Tibial artery (tissue), 4 donors: ENCODE measurements around the gene TRIP12.
A peak's percentile ranks its signal among the peaks of the same experiment; 100 is the strongest.

ENCODE experiments used
- DNase-seq, 2 donors: peaks; one replicate each; pipeline ENCODE4 v3.0.0-alpha.2; 2019
- H3K27ac ChIP-seq, 2 donors: fragments of 200-600 bp; sonication (generic) in 1 of 2; 1 replicate in 1 of 2; 2 replicates in 1 of 2; pipeline ENCODE4 v1.5.1; 2018 to 2019; ENCODE audit warnings: mild to moderate bottlenecking in 1 of 2
- H3K27me3 ChIP-seq, 2 donors: fragments of 200-600 bp; sonication (generic) in 1 of 2; one replicate each; pipeline versions ENCODE4 v1.5.1 to v1.6.0; 2016 to 2019
- H3K36me3 ChIP-seq, 3 donors: fragments of 200-600 bp; sonication (generic) in 2 of 3; one replicate each; pipeline ENCODE4 v1.5.1; 2016 to 2019; ENCODE audit warnings: mild to moderate bottlenecking in 2 of 3
- H3K4me1 ChIP-seq, 4 donors: fragments of 200-600 bp; sonication (generic) in 2 of 4; 1 replicate in 3 of 4; 2 replicates in 1 of 4; pipeline ENCODE4 v1.5.1; 2016 to 2019
- H3K4me3 ChIP-seq, 2 donors: fragments of 200-600 bp; sonication (generic) in 1 of 2; 1 replicate in 1 of 2; 2 replicates in 1 of 2; pipeline ENCODE4 v1.5.1; 2018 to 2019; ENCODE audit warnings: mild to moderate bottlenecking in 2 of 2
- H3K9me3 ChIP-seq, 3 donors: fragments of 200-600 bp; sonication (generic) in 1 of 3; one replicate each; pipeline ENCODE4 v1.5.1; 2016 to 2019
- intact Hi-C: fragments of 100-400 bp; cut with DNase I; formaldehyde crosslinking; loops from one replicate; pipeline ENCODE4 v1.15.0; 2023; ENCODE audit warnings: low total_unique reads
- TF ChIP-seq, protein P1 (sequence below), 2 experiments: fragments of 200-600 bp in 1 of 2; fragments of 450-650 bp in 1 of 2; IDR thresholded peaks; one replicate each; pipeline ENCODE4 v1.5.1; 2017 to 2019; ENCODE audit warnings: antibody characterized with exemption in 2 of 2, mild to moderate bottlenecking in 1 of 2, moderate library complexity in 1 of 2

TRIP12 gene

DNA sequence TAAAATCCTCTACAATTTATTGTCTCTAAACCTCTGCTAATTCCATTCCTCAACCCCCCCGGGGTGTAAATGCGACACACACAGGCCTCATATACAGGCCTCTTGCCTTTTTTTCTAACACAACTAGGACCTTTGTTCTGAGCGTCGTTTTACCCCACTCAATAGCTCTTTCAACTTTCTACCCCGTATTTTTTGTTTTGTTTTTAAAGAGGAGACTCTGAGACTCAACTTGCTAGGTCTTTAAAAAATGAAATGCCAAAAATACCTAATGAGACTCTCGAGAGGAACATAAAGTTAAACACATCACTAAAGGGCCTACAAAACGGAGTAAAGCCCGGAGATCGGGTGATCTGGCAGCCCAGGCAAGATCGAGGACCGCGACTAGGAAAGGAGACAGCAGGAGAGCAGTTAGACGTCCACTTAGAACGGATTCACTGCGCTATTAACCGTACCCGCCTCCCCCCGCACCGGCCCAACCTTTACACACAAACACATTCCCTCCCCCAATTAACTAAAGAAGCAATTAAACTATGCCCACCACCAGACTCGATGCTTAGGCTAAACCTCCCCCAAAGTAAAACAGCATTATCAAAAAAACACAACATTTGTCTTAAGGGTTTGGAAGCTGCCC is 1.7 kb downstream of the TRIP12 start:
- TF ChIP-seq, protein P1, sequence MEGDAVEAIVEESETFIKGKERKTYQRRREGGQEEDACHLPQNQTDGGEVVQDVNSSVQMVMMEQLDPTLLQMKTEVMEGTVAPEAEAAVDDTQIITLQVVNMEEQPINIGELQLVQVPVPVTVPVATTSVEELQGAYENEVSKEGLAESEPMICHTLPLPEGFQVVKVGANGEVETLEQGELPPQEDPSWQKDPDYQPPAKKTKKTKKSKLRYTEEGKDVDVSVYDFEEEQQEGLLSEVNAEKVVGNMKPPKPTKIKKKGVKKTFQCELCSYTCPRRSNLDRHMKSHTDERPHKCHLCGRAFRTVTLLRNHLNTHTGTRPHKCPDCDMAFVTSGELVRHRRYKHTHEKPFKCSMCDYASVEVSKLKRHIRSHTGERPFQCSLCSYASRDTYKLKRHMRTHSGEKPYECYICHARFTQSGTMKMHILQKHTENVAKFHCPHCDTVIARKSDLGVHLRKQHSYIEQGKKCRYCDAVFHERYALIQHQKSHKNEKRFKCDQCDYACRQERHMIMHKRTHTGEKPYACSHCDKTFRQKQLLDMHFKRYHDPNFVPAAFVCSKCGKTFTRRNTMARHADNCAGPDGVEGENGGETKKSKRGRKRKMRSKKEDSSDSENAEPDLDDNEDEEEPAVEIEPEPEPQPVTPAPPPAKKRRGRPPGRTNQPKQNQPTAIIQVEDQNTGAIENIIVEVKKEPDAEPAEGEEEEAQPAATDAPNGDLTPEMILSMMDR (IDR thresholded peaks at IDR 0.05), result no peak
- no peak for DNase-seq
- Histone ChIP-seq H3K27me3 (no peaks in the 10 kb centered on the region), H3K36me3 (peaks cover 0 to 7% (median 0%) of the 10 kb centered on the region in 3 donors), H3K4me1 (peaks cover 0 to 39% (median 14%) of the 10 kb centered on the region in 4 donors), H3K9me3 (no peaks in the 10 kb centered on the region), H3K27ac (peak overlapping the region; percentile 97 to 99), H3K4me3 (peak overlapping the region; percentile 89 to 97)
- intact Hi-C loops, result loop anchor here (10.0 kb wide), 1 partner anchor 125 kb away; no protein-coding TSS in a partner anchor

DNA sequence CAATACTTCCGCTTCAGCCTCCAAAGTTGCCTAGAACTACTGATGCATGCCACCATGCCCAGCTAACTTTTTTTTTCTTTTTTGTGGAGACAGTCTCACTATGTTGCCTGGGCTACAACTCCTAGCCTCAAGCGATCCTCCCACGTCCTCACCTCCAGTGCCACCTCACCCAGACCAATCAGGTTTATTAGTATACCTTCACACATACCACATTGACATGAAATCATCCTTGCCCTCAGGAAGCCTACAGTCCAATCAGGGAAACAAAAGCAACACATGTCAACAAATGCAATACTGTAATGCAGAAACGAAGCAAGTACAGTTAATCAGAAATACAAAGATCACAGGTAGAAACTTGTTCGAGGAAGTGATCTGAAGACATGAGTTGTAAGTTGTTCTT is 4.0 kb downstream of the TRIP12 start:
- Histone ChIP-seq H3K9me3 (no peaks in the 10 kb centered on the region), H3K4me1 (peaks cover 0 to 55% (median 20%) of the 10 kb centered on the region in 4 donors), H3K4me3 (no peak overlapping the region), H3K27me3 (no peaks in the 10 kb centered on the region), H3K27ac (no peak overlapping the region), H3K36me3 (peaks cover 0 to 7% (median 0%) of the 10 kb centered on the region in 3 donors)
- TF ChIP-seq, protein P1 (IDR thresholded peaks at IDR 0.05), result no peak
- no peak for DNase-seq
- intact Hi-C loops, result no loop called here

DNA sequence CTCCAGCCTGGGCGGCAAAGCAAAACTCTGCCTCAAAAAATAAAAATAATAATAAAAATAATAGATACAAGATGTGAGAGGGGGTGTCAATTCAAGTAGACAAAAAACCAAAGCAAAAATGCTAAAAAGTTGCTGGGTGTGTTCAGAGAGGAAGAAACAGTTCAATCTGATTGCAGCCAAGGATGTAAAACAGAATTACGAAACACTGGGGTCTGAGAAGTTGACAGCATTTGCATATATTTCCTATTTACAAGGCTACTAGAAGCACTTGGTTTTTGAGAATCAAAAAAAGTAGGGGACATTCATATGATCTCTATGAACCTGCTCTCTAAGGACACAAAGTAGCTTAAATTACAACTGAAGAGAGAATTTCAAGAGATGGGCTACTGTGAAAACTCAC is 7.6 kb downstream of the TRIP12 start:
- intact Hi-C loops, result no loop called here
- H3K27ac ChIP-seq, result no peak overlapping the region

DNA sequence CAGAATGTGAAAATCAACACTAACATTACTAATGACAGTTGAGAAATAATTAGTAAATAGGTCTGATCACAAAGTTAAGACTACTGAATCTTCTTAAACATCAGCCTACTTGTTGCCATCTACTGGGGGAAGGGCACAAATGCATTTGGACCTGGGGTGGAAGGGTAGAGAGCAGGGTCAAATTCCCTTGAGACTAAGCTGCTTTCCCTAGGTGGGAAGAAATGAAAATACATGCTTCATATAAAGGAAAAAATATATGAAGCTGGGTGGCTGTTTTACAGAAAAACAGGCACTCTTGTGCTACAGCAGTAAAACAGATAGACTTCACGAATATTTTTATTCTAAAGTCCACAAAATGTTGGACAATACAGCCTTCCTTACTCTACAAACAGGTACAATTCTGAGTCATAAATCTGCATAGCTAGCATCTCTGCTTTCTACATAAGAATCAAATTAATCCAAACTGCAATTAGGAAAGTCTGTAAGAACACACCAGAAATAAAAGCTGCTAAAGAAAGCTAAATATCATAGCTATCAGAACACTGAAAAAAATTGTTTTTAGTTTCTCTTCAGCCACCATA is 10.9 kb downstream of the TRIP12 start:
- no peak overlapping the region for H3K27ac ChIP-seq
- H3K4me3 ChIP-seq, result no peak overlapping the region
- TF ChIP-seq, protein P1 (IDR thresholded peaks at IDR 0.05), result peak in 1 of 2 experiments; percentile 5
- DNase-seq, result no peak
- intact Hi-C loops, result no loop called here
- peaks cover 10 to 16% (median 10%) of the 10 kb centered on the region in 3 donors for H3K36me3 ChIP-seq
- no peaks in the 10 kb centered on the region for H3K27me3 ChIP-seq
- no peaks in the 10 kb centered on the region for H3K9me3 ChIP-seq
- peaks cover 0 to 74% (median 22%) of the 10 kb centered on the region in 4 donors for H3K4me1 ChIP-seq

More for the DNA sequence above, 7.6 kb downstream of the TRIP12 start:
- Histone ChIP-seq H3K4me3 (no peak overlapping the region), H3K9me3 (no peaks in the 10 kb centered on the region), H3K4me1 (peaks cover 0 to 78% (median 24%) of the 10 kb centered on the region in 4 donors), H3K27me3 (no peaks in the 10 kb centered on the region), H3K36me3 (peaks cover 0 to 7% (median 0%) of the 10 kb centered on the region in 3 donors)
- DNase-seq, result no peak
- TF ChIP-seq, protein P1 (IDR thresholded peaks at IDR 0.05), result no peak

DNA sequence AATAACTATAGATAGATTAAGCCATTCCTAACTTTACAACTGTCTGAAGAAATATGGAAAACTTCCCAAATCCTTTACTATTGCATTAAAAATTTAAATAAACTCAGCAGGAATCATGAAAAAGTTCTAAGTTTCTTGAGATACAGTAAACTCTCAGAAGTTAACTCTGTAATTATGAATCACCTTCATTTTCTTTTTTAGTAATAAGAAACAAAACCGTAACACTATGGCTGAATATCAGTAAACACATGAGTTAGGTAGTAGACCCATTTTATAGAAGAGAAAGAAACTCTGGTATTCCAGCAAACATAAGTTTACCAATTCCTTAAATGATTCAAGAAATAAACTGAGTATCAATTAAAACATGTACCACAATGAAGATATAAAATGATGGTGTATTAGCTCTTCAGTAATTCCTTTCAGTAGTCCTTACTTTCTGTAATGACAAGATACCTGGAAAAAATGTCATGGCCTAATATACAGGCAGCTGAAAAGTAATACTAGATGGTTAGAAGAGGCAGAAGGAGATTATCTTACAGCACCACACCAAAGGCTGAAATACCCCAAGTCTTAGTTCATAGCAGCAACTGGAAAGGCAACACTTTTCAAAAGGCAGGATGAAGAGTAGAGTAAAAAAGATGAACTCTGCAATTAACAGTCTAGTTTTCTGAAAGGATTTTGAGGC is 11.5 kb downstream of the TRIP12 start:
- H3K27ac ChIP-seq, result no peak overlapping the region
- TF ChIP-seq, protein P1 (IDR thresholded peaks at IDR 0.05), result no peak
- no peak for DNase-seq
- peaks cover 0 to 67% (median 19%) of the 10 kb centered on the region in 4 donors for H3K4me1 ChIP-seq
- H3K9me3 ChIP-seq, result no peaks in the 10 kb centered on the region
- intact Hi-C loops, result no loop called here
- peaks cover 10 to 16% (median 10%) of the 10 kb centered on the region in 3 donors for H3K36me3 ChIP-seq
- H3K27me3 ChIP-seq, result no peaks in the 10 kb centered on the region
- H3K4me3 ChIP-seq, result no peak overlapping the region
